Loucy (cell line): Measurements from ENCODE around the gene UTP14C.
A peak's percentile ranks its signal among the peaks of the same experiment; 100 is the strongest.

Experiments used
- H2AFZ ChIP-seq: fragments of 200-600 bp; sonication (generic); 2 replicates; pipeline ENCODE4 v1.6.0; 2016; ENCODE audit warnings: antibody characterized with exemption, mild to moderate bottlenecking, low read length, moderate library complexity
- H3F3A ChIP-seq: fragments of 200-600 bp; 2 replicates; pipeline ENCODE4 v1.6.0; 2016; ENCODE audit warnings: antibody characterized with exemption, low read depth, mild to moderate bottlenecking
- H3K27me3 ChIP-seq: fragments of 200-600 bp; sonication (generic); 2 replicates; pipeline ENCODE4 v1.6.1; 2014; ENCODE audit warnings: low read length, mild to moderate bottlenecking; ENCODE audit not compliant: insufficient read depth, poor library complexity, severe bottlenecking
- H3K36me3 ChIP-seq: fragments of 200-600 bp; sonication (generic); 2 replicates; pipeline ENCODE4 v1.6.1; 2016; ENCODE audit warnings: low read length; ENCODE audit not compliant: insufficient read depth
- H3K4me1 ChIP-seq: fragments of 200-600 bp; sonication (generic); 2 replicates; pipeline ENCODE4 v1.5.1; 2014; ENCODE audit warnings: low read length, mild to moderate bottlenecking; ENCODE audit not compliant: insufficient read depth, poor library complexity, severe bottlenecking
- H3K4me2 ChIP-seq: fragments of 200-600 bp; sonication (generic); 2 replicates; pipeline ENCODE4 v1.6.0; 2014; ENCODE audit warnings: antibody characterized with exemption, low read length, low read depth, mild to moderate bottlenecking; ENCODE audit not compliant: poor library complexity, severe bottlenecking
- H3K4me3 ChIP-seq: fragments of 200-600 bp; sonication (generic); 2 replicates; pipeline ENCODE4 v1.5.1; 2014; ENCODE audit warnings: low read length, mild to moderate bottlenecking, mixed read lengths; ENCODE audit not compliant: poor library complexity, severe bottlenecking
- H3K79me2 ChIP-seq: fragments of 200-600 bp; sonication (generic); 2 replicates; pipeline ENCODE4 v1.6.1; 2014; ENCODE audit warnings: low read length; ENCODE audit not compliant: insufficient read depth
- H3K9ac ChIP-seq: fragments of 200-600 bp; sonication (generic); 2 replicates; pipeline ENCODE4 v1.6.0; 2014; ENCODE audit warnings: mild to moderate bottlenecking, low read depth, low read length, moderate library complexity; ENCODE audit not compliant: poor library complexity, severe bottlenecking
- H3K9me2 ChIP-seq: fragments of 200-600 bp; sonication (generic); replicated peaks from 2 replicates; pipeline ENCODE4 v1.6.1; 2016; ENCODE audit warnings: low read depth, low read length, mixed read lengths
- H3K9me3 ChIP-seq: fragments of 200-600 bp; sonication (generic); 2 replicates; pipeline ENCODE4 v1.6.1; 2014; ENCODE audit warnings: mild to moderate bottlenecking, antibody characterized with exemption, low read length, low read depth; ENCODE audit not compliant: insufficient read depth
- H4K20me1 ChIP-seq: fragments of 200-600 bp; sonication (generic); 2 replicates; pipeline ENCODE4 v1.6.0; 2014; ENCODE audit warnings: antibody characterized with exemption, low read length, mild to moderate bottlenecking; ENCODE audit not compliant: insufficient read depth, poor library complexity, severe bottlenecking
- EZH2phosphoT487 ChIP-seq: fragments of 200-600 bp; IDR thresholded peaks from 2 replicates; pipeline ENCODE4 v1.6.1; 2018; ENCODE audit warnings: antibody characterized with exemption, mild to moderate bottlenecking, moderate library complexity, borderline replicate concordance
- TF ChIP-seq, protein P1 (sequence below): fragments of 200-600 bp; sonication (generic); conservative IDR thresholded peaks from 2 replicates; pipeline ENCODE4 v1.5.1; 2014; ENCODE audit warnings: mild to moderate bottlenecking, antibody characterized with exemption, low read length

Gene UTP14C

DNA sequence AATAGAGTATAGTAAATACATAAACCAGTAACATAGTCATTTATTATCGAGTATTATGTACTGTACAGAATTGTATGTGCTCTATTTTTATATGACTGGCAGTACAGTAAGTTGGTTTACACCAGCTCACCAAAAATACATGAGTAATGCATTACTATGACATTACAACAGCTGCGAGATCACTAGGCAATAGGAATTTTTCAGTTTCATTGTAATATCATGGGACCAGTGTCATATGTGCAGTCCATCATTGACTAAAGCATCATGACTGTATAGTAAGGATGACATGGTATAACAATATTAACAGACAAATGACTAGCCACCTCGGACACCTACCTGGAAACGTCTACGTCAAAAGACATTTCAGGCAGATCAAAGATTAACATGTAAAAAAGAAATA is 46.9 kb upstream of the UTP14C start:
- H3K4me2 ChIP-seq, result no peak overlapping the region
- TF ChIP-seq, protein P1, sequence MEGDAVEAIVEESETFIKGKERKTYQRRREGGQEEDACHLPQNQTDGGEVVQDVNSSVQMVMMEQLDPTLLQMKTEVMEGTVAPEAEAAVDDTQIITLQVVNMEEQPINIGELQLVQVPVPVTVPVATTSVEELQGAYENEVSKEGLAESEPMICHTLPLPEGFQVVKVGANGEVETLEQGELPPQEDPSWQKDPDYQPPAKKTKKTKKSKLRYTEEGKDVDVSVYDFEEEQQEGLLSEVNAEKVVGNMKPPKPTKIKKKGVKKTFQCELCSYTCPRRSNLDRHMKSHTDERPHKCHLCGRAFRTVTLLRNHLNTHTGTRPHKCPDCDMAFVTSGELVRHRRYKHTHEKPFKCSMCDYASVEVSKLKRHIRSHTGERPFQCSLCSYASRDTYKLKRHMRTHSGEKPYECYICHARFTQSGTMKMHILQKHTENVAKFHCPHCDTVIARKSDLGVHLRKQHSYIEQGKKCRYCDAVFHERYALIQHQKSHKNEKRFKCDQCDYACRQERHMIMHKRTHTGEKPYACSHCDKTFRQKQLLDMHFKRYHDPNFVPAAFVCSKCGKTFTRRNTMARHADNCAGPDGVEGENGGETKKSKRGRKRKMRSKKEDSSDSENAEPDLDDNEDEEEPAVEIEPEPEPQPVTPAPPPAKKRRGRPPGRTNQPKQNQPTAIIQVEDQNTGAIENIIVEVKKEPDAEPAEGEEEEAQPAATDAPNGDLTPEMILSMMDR, result no peak
- TF ChIP-seq EZH2phosphoT487, result no peak
- no peaks in the 10 kb centered on the region for H4K20me1 ChIP-seq
- H3K9me3 ChIP-seq, result no peaks in the 10 kb centered on the region
- H3K9ac ChIP-seq, result no peak overlapping the region
- no peak overlapping the region for H2AFZ ChIP-seq
- H3K9me2 ChIP-seq, result no peaks in the 10 kb centered on the region
- no peak overlapping the region for H3K4me3 ChIP-seq
- H3K27me3 ChIP-seq, result no peaks in the 10 kb centered on the region
- H3K36me3 ChIP-seq, result no peaks in the 10 kb centered on the region; the same call in 1 of the 2 replicates
- H3K4me1 ChIP-seq, result no peaks in the 10 kb centered on the region
- H3F3A ChIP-seq, result no peaks in the 10 kb centered on the region
- H3K79me2 ChIP-seq, result no peaks in the 10 kb centered on the region

DNA sequence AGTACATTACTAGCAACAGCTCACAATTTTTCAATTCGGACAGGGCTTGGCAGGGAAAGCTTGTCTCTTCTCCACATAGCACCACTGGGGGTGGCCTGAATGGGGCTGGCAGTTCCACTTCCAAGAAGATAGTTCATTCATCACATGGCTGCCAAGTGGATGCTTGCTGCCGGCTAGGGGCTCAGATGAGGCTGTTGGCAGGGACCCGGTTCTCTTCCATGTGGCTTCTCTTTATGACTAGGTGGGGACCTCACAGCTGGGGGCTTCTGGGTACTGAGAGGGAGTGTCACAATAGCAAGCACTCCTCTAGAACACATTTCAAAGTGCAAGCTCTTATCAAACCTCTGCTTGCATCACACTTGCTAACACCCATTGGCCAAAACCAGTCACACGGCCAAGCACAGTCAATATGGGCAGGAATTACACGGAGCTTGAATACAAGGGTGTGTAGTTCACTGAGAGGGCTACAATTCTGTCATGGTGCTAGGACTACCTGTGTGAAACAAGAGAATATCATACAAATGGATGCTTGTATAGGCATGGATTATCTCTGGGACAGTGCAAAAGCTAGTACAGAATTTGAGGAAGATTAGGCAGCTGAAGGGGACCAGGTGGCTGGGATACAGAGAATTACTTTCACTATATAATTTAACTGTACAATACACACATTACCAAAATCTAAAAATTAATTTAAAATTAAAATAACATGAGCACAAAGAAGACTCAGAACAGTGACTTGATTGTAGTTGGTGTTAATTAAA is 45.5 kb upstream of the UTP14C start:
- Histone ChIP-seq H3K4me3 (no peak overlapping the region), H3K9ac (no peak overlapping the region), H3K4me1 (no peaks in the 10 kb centered on the region), H3K79me2 (no peaks in the 10 kb centered on the region), H3K36me3 (no peaks in the 10 kb centered on the region; the same call in 1 of the 2 replicates), H3K4me2 (no peak overlapping the region), H3K27me3 (no peaks in the 10 kb centered on the region), H3F3A (no peaks in the 10 kb centered on the region), H4K20me1 (no peaks in the 10 kb centered on the region), H2AFZ (peak overlapping the region; percentile 57; the same call in 1 of the 2 replicates), H3K9me3 (no peaks in the 10 kb centered on the region), H3K9me2 (no peaks in the 10 kb centered on the region)
- no peak for TF ChIP-seq EZH2phosphoT487
- TF ChIP-seq, protein P1, result no peak

DNA sequence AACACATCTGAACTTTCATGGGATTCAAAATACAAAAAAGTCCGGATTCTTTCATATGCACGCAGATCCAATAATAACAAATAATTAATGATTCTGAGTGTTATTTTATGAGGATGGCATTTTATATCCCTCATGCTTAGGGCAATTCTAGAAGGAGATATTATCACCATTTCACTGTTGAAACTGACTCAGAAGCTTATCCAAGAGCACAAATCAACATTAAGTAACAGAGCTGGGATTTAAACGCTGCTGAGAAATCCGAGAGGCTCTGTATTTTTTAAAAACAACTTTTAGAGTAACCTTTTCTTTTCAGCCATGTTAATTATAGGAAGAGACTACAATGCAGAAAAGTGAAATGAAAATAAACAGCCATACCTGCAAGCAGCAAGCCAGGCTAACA is 43.6 kb upstream of the UTP14C start:
- TF ChIP-seq, protein P1, result no peak
- no peak for TF ChIP-seq EZH2phosphoT487
- Histone ChIP-seq H3K9me2 (no peaks in the 10 kb centered on the region), H3K4me3 (no peak overlapping the region), H3K9me3 (no peaks in the 10 kb centered on the region), H3K4me1 (no peaks in the 10 kb centered on the region), H2AFZ (no peak overlapping the region), H3K79me2 (no peaks in the 10 kb centered on the region), H3K4me2 (no peak overlapping the region), H3K27me3 (no peaks in the 10 kb centered on the region), H3K9ac (no peak overlapping the region), H4K20me1 (no peaks in the 10 kb centered on the region), H3F3A (no peaks in the 10 kb centered on the region), H3K36me3 (no peaks in the 10 kb centered on the region; the same call in 1 of the 2 replicates)
